Osteocyte (in vitro differentiated cells): ENCODE data around the gene TMPRSS4. TPM values are rescaled to one million over a fixed set of nuclear protein-coding genes. Genes with fewer than 3 reads are reported as not detected.

ENCODE experiments used
- DNase-seq: peaks from one replicate; pipeline ENCODE4 v3.0.0; 2021; ENCODE audit warnings: mixed read lengths; ENCODE audit not compliant: unreplicated experiment; ENCODE audit errors: extremely low spot score
- H3K27ac Mint-ChIP-seq: one replicate; pipeline ENCODE4 v1.8.0; 2021; ENCODE audit warnings: mild to moderate bottlenecking, mixed read lengths; ENCODE audit not compliant: unreplicated experiment
- H3K27me3 Mint-ChIP-seq: one replicate; pipeline ENCODE4 v1.8.0; 2021; ENCODE audit warnings: mixed read lengths; ENCODE audit not compliant: unreplicated experiment
- H3K36me3 Mint-ChIP-seq: one replicate; pipeline ENCODE4 v1.8.0; 2021; ENCODE audit warnings: mixed read lengths; ENCODE audit not compliant: unreplicated experiment
- H3K4me1 Mint-ChIP-seq: one replicate; pipeline ENCODE4 v1.8.0; 2021; ENCODE audit warnings: mixed read lengths; ENCODE audit not compliant: unreplicated experiment
- H3K4me3 Mint-ChIP-seq: one replicate; pipeline ENCODE4 v1.8.0; 2021; ENCODE audit warnings: mild to moderate bottlenecking, moderate library complexity, mixed read lengths; ENCODE audit not compliant: unreplicated experiment
- H3K9me3 Mint-ChIP-seq: one replicate; pipeline ENCODE4 v1.8.0; 2021; ENCODE audit warnings: mixed read lengths; ENCODE audit not compliant: unreplicated experiment
- total RNA-seq: library from RNA; stranded (reverse); gene quantifications from 2 replicates; pipeline ENCODE4 v1.2.1, GENCODE V29; 2021
- TF ChIP-seq, protein P1 (sequence below): fragments of 200-600 bp; sonication (generic); IDR thresholded peaks from 2 replicates; pipeline ENCODE4 v1.5.0; 2021; ENCODE audit warnings: antibody characterized with exemption, mild to moderate bottlenecking, moderate library complexity

Gene TMPRSS4
- total RNA-seq, 1 donor from 2014 or later: not detected

DNA sequence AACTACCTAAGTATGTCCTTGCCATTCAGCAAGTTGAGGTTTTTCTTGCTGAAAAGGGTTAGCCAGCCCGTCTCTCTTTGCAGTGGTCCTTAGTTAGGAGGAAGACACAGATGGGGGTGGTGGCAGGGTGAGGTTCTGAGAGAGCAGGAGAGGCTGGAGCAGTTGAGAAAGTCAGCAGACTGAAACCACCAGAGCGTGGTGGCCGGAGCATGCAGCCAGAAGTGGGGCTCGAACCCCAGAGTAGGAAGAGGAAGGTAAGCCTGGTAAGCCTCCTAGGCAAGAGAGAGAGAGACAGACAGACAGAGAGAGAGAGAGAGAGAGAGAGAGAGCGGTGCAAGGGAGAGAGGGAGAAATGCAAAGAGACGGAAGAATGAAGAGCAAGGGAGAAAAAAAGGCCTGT is 84.9 kb downstream of the TMPRSS4 start:
- Mint-ChIP-seq H3K36me3 (no peaks in the 10 kb centered on the region), H3K9me3 (no peaks in the 10 kb centered on the region), H3K27me3 (peaks cover 56% of the 10 kb centered on the region), H3K4me3 (no peak overlapping the region), H3K27ac (no peak overlapping the region), H3K4me1 (no peaks in the 10 kb centered on the region)
- DNase-seq: no peak
- TF ChIP-seq, protein P1, sequence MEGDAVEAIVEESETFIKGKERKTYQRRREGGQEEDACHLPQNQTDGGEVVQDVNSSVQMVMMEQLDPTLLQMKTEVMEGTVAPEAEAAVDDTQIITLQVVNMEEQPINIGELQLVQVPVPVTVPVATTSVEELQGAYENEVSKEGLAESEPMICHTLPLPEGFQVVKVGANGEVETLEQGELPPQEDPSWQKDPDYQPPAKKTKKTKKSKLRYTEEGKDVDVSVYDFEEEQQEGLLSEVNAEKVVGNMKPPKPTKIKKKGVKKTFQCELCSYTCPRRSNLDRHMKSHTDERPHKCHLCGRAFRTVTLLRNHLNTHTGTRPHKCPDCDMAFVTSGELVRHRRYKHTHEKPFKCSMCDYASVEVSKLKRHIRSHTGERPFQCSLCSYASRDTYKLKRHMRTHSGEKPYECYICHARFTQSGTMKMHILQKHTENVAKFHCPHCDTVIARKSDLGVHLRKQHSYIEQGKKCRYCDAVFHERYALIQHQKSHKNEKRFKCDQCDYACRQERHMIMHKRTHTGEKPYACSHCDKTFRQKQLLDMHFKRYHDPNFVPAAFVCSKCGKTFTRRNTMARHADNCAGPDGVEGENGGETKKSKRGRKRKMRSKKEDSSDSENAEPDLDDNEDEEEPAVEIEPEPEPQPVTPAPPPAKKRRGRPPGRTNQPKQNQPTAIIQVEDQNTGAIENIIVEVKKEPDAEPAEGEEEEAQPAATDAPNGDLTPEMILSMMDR: no peak

DNA sequence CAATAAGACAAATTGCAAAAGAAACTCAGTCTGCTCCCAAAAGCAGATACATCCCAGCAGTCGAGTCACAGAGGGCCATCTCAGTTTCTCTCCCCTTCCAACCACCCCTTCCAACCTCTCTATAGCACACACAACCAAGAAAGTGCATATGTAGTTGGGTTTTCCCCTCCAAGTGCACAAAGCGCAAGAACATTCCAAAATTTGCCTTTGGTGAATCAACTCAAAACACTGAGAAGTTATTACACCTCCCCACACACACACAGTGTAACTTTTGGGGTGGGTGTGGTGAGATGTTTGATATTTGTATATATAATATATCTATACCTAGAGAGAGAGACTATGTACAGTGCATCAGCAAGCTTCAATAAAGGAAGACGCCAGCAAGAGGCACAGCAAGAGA is 86.0 kb downstream of the TMPRSS4 start:
- H3K27ac Mint-ChIP-seq: no peak overlapping the region
- no peaks in the 10 kb centered on the region for H3K9me3 Mint-ChIP-seq
- no peaks in the 10 kb centered on the region for H3K4me1 Mint-ChIP-seq
- TF ChIP-seq, protein P1: no peak
- no peak overlapping the region for H3K4me3 Mint-ChIP-seq
- DNase-seq: no peak
- H3K36me3 Mint-ChIP-seq: no peaks in the 10 kb centered on the region
- H3K27me3 Mint-ChIP-seq: peaks cover 52% of the 10 kb centered on the region

DNA sequence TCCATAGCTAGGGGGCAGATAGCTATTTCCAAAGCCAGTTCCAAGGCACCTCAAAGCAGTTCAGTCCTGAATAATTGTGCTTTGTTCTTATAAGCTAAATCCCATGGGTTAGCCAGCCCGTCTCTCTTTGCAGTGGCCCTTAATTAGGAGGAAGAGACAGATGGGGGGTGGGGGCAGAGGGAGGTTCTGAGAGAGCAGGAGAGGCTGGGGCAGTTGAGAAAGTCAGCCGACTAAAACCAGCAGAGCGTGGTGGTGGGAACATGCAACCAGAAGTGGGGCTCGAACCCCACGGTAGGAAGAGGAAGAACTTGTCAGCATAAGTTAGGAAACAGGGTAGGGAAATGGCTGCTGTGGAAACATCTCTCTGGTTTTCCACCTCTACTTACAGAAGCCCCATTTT is 86.6 kb downstream of the TMPRSS4 start:
- H3K36me3 Mint-ChIP-seq: no peaks in the 10 kb centered on the region
- DNase-seq: no peak
- no peaks in the 10 kb centered on the region for H3K4me1 Mint-ChIP-seq
- H3K4me3 Mint-ChIP-seq: no peak overlapping the region
- no peaks in the 10 kb centered on the region for H3K9me3 Mint-ChIP-seq
- TF ChIP-seq, protein P1: no peak
- H3K27me3 Mint-ChIP-seq: peaks cover 46% of the 10 kb centered on the region
- H3K27ac Mint-ChIP-seq: no peak overlapping the region

DNA sequence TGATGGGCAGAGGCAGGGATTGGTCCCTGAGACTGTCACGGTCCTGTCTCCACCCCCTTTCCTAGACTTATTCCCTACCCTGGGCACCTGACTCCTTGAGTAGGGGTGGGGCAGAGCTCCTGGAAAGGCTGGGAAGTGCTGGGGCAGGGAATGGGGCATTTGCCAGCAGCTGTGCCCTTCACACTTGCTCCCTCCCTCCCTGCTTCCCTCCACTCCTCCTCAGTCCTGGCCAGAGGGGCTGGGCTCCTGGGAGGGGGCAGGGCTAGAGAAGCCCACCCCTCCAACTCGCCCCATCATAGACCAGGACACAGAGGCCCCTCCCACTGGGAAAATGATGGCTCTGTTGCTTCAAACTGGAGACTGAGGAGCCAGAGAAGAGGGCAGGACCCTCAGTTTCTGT is 88.0 kb downstream of the TMPRSS4 start:
- Mint-ChIP-seq H3K4me1 (no peaks in the 10 kb centered on the region), H3K27ac (no peak overlapping the region), H3K4me3 (no peak overlapping the region), H3K9me3 (no peaks in the 10 kb centered on the region), H3K36me3 (no peaks in the 10 kb centered on the region), H3K27me3 (peaks cover 41% of the 10 kb centered on the region)
- no peak for DNase-seq
- TF ChIP-seq, protein P1: no peak

DNA sequence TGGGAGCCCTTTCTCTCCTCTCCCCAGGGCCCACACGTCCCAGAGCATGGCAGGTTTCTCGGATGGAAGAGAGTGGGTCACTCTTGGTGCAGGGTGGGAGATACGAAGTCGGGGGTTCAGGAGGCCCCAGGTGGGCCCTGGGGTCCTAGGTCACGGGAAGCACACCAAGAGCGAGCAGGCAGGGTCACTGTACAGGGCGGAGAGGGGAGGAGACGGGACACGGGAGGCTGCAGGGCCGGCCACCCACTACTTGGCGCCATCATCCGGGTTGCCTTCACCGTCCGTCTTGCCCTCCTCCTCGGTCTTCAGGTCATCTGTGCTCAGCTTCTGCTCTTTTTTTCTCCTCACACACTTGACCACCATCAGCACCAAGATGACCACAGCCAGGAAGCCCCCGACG is 89.8 kb downstream of the TMPRSS4 start:
- no peak for DNase-seq
- no peak overlapping the region for H3K27ac Mint-ChIP-seq
- H3K27me3 Mint-ChIP-seq: peaks cover 51% of the 10 kb centered on the region
- no peaks in the 10 kb centered on the region for H3K36me3 Mint-ChIP-seq
- no peaks in the 10 kb centered on the region for H3K4me1 Mint-ChIP-seq
- no peak overlapping the region for H3K4me3 Mint-ChIP-seq
- no peaks in the 10 kb centered on the region for H3K9me3 Mint-ChIP-seq
- TF ChIP-seq, protein P1: no peak
